Fibroblast of the aortic adventitia (primary cell): ENCODE data around the gene ACVR1C. TPM values are rescaled to one million over a fixed set of nuclear protein-coding genes. Genes with fewer than 3 reads are reported as not detected.

ENCODE experiments used
- DNase-seq: peaks from one replicate; pipeline ENCODE4 v3.0.0-alpha.2; 2010; ENCODE audit warnings: low read depth
- H3K4me3 ChIP-seq: 2 replicates; pipeline ENCODE4 v1.5.1; 2011; ENCODE audit warnings: low read depth, mild to moderate bottlenecking, control low read depth, low read length, moderate library complexity
- CTCF ChIP-seq: IDR thresholded peaks from 2 replicates; pipeline ENCODE4 v1.5.1; 2011; ENCODE audit warnings: mild to moderate bottlenecking, low read length, control low read depth, inconsistent platforms; ENCODE audit not compliant: insufficient read depth
- total RNA-seq: library from RNA; depleted of rRNA; stranded (reverse); fragments of >200 nt; gene quantifications from 2 replicates; pipeline ENCODE4 v1.2.3, GENCODE V29; 2012; ENCODE audit warnings: low replicate concordance

The ACVR1C gene
- total RNA-seq, 1 donor = 0.63 TPM

- DNase-seq = no peak
- no peak overlapping the region for H3K4me3 ChIP-seq
- TF ChIP-seq CTCF = no peak
These were observed 16.1 kb upstream of the ACVR1C start for GRCh38 chr2:157644776-157645175.

DNA sequence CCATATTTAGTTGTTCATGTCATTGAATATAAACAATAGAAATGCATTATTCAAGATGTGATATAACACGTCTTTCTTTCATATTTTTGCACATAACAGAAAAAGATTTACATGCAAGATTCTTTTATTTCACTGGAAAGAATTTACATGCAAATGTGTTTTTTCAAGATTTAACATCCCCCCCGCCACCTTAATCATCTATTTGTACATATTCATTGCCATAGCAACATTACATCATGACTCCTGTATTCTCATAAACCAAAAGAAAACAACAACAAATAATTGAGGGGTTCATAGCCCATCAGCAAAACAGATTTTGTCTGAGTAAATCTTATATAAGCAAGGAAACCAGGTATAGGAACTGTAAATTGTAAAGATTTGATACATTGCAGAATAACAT, 3.2 kb upstream of the ACVR1C start:
- TF ChIP-seq CTCF = no peak
- no peak for DNase-seq
- no peak overlapping the region for H3K4me3 ChIP-seq

GRCh38 chr2:157627594-157628476, 829 bp downstream of the ACVR1C start:
- H3K4me3 ChIP-seq = peak overlapping the region; percentile 48
- TF ChIP-seq CTCF = no peak
- peak; percentile 2 for DNase-seq

GRCh38 chr2:157625296-157625695, 3.4 kb downstream of the ACVR1C start:
- no peak for TF ChIP-seq CTCF
- peak; percentile 2 for DNase-seq
- no peak overlapping the region for H3K4me3 ChIP-seq

DNA sequence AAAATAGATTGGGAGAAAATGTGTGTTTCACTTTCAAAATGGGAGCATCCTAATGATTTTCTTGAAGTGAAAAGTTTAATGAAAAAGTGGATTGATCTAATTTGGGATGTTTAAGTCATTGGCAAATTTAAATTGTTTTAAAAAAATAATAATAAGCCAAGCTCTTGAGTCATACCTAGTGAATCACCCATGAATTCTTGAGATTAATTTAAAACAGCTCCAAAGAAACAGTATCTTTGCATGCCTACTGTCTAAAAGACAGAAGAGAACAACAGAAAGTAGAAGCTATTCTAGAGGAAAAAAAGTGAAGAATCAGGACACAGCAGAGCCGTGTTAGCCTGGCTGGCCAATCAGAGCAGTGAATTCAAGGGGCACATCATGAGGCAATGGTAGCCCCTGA, 7.7 kb downstream of the ACVR1C start:
- peak; percentile 37 for DNase-seq
- no peak for TF ChIP-seq CTCF
- H3K4me3 ChIP-seq = no peak overlapping the region

DNA sequence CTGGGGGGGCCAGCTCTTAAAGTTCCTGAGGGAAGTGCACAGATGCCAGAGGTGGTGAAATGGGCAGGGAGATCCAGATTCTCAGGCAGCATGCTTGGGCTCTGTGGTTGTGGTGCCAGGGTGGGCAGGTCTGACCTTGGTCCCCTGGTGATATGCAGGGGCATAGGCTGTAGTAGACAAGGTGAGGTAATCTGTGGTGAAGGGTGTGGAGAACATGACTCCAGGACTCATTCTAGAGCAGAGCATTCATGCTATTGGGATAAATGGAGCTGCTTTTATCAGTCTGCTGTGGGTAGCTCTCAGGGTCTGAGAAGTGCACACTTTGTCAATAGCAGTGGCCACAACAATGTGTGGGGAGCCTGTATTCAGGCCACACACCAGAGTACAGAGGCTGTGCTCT, 16.9 kb downstream of the ACVR1C start:
- no peak for DNase-seq
- no peak overlapping the region for H3K4me3 ChIP-seq
- TF ChIP-seq CTCF = no peak
